Measurements from ENCODE around the gene KIF17. TPM values are rescaled to one million over a fixed set of nuclear protein-coding genes. Genes with fewer than 3 reads are reported as not detected.

The KIF17 gene
- total and polyA plus RNA-seq, 2 of the 4 experiments (the other 2 are of a cell fraction): 4.5 to 5.7 TPM

- BruUV-seq (replicated peaks): no TSS peak
- no peaks in the 10 kb centered on the region for H3K79me1 ChIP-seq (ENCODE audit: low read depth in 1 of 2, low read length in 2 of 2)
- no peak overlapping the region for H2BK20ac ChIP-seq (ENCODE audit: low read depth, low read length)
- no peak overlapping the region for H3K23ac ChIP-seq (ENCODE audit: low read depth, low read length)
- H3K56ac ChIP-seq (ENCODE audit: extremely low read depth, insufficient read depth, low read length): no peak overlapping the region
- no peak overlapping the region for H4K5ac ChIP-seq (ENCODE audit: low read depth, low read length)
- no peak overlapping the region for H4K91ac ChIP-seq (ENCODE audit: insufficient read depth, low read depth, low read length)
- dilution Hi-C loops (cut with HindIII; ENCODE audit: low sequenced_read_pairs, unreplicated experiment): no loop called here
- POLR2A ChIA-PET (ENCODE audit: unreplicated experiment): no interaction called here
- CTCF ChIA-PET: no interaction called here
- no peak overlapping the region for H2BK15ac ChIP-seq (ENCODE audit: low read depth, low read length)
- WGBS, 2 experiments (ENCODE audit: extremely low coverage in 2 of 2, insufficient read length in 1 of 2): no CpG with 5 or more reads among the region's 1 CpG
- no peak for DNase-seq
- no peaks in the 10 kb centered on the region for H4K20me1 ChIP-seq (ENCODE audit: insufficient read depth, low read length)
- 0 out of 2 replicates have a peak, but pooled peaks cover 2% of the 10 kb centered on the region for H3K9me3 ChIP-seq (ENCODE audit: control insufficient read depth, insufficient read depth, low read length)
- H3K27ac ChIP-seq (ENCODE audit: insufficient read depth, low read length): no peak overlapping the region
- no peak overlapping the region for H4K8ac ChIP-seq (ENCODE audit: low read depth in 2 of 2, low read length in 2 of 2)
- no peak overlapping the region for H3K4ac ChIP-seq (ENCODE audit: low read depth, low read length)
- H2BK120ac ChIP-seq (ENCODE audit: low read depth, low read length): no peak overlapping the region
- intact Hi-C loops (cut with micrococcal nuclease): no loop called here
- ATAC-seq (ENCODE audit: low read depth): no peak
- no peak overlapping the region for H2BK5ac ChIP-seq (ENCODE audit: low read depth, low read length, poor library complexity, severe bottlenecking)
- in situ Hi-C loops (cut with MboI; ENCODE audit: low sequenced_read_pairs): loop anchor here (25.0 kb wide), 1 partner anchor 414 kb away; no protein-coding TSS in a partner anchor
- H3K4me1 ChIP-seq (ENCODE audit: control insufficient read depth, insufficient read depth, low read length): no peaks in the 10 kb centered on the region
- no peak overlapping the region for H2AFZ ChIP-seq (replicated peaks; ENCODE audit: low read length, poor library complexity)
- no peaks in the 10 kb centered on the region for H3K9me1 ChIP-seq (ENCODE audit: insufficient read depth, low read length)
- no peak for TF ChIP-seq FOS (IDR thresholded peaks at IDR 0.05; ENCODE audit: low read depth, low read length)
- peaks cover 4% of the 10 kb centered on the region for H3K27me3 ChIP-seq (ENCODE audit: control insufficient read depth, insufficient read depth, low read length)
- no peak overlapping the region for H2AK9ac ChIP-seq (replicated peaks; ENCODE audit: low read depth, low read length, poor library complexity)
- H3K18ac ChIP-seq (ENCODE audit: low read depth, low read length): no peak overlapping the region
- no peaks in the 10 kb centered on the region for H3K36me3 ChIP-seq (ENCODE audit: control insufficient read depth, insufficient read depth, low read length)
- no peak overlapping the region for H3K9ac ChIP-seq (ENCODE audit: low read depth, low read length)
- H2AK5ac ChIP-seq (ENCODE audit: low read depth, low read length): no peak overlapping the region
- no peak overlapping the region for H3K14ac ChIP-seq (replicated peaks; ENCODE audit: low read depth, low read length)
- no peak overlapping the region for H3K4me2 ChIP-seq (ENCODE audit: low read depth, low read length)
- H3K4me3 ChIP-seq (ENCODE audit: insufficient read depth, low read depth, low read length): no peak overlapping the region
Observed at GRCh38 chr1:20626524-20626923, 91.3 kb downstream of the KIF17 start.

All from IMR-90 (cell line).